HepG2 (cell line): ENCODE measurements around the gene HLF. TPM values are rescaled to one million over a fixed set of nuclear protein-coding genes. Genes with fewer than 3 reads are reported as not detected.

Source experiments
- EEA1 ChIP-seq: sonication (generic); formaldehyde crosslinking; IDR thresholded peaks from 2 replicates; pipeline ENCODE4 v1.5.1; 2020; ENCODE audit warnings: mild to moderate bottlenecking, missing genetic modification reagents, borderline replicate concordance
- ELF3 ChIP-seq: IDR thresholded peaks from 2 replicates; pipeline ENCODE4 v1.6.1; 2016; ENCODE audit warnings: missing genetic modification reagents, missing compliant biosample characterization
- FOXK1 ChIP-seq: sonication (generic); formaldehyde crosslinking; IDR thresholded peaks from 2 replicates; pipeline ENCODE4 v1.4.0; 2020; ENCODE audit warnings: low read depth, missing genetic modification reagents, borderline replicate concordance
- HOXA9 ChIP-seq: sonication (generic); formaldehyde crosslinking; IDR thresholded peaks from 2 replicates; pipeline ENCODE4 v1.8.1; 2022; ENCODE audit warnings: missing genetic modification reagents, mild to moderate bottlenecking, moderate library complexity, borderline replicate concordance
- JUNB ChIP-seq: sonication (generic); formaldehyde crosslinking; IDR thresholded peaks from 2 replicates; pipeline ENCODE4 v1.8.0; 2022; ENCODE audit warnings: missing genetic modification reagents, mild to moderate bottlenecking, borderline replicate concordance
- KLF9 ChIP-seq: IDR thresholded peaks from 2 replicates; pipeline ENCODE4 v1.6.1; 2016; ENCODE audit warnings: low read depth
- NFE2L1 ChIP-seq: sonication (generic); formaldehyde crosslinking; IDR thresholded peaks from 2 replicates; pipeline ENCODE4 v1.4.0; 2020; ENCODE audit warnings: missing genetic modification reagents, mild to moderate bottlenecking, borderline replicate concordance
- ONECUT2 ChIP-seq: sonication (generic); formaldehyde crosslinking; IDR thresholded peaks from 2 replicates; pipeline ENCODE4 v1.4.0; 2020; ENCODE audit warnings: missing genetic modification reagents
- ZNF33B ChIP-seq: sonication (generic); formaldehyde crosslinking; IDR thresholded peaks from 2 replicates; pipeline ENCODE4 v1.5.1; 2020; ENCODE audit warnings: mild to moderate bottlenecking, missing genetic modification reagents
- ZNF441 ChIP-seq: sonication (generic); formaldehyde crosslinking; IDR thresholded peaks from 2 replicates; pipeline ENCODE4 v1.7.0; 2021; ENCODE audit warnings: missing genetic modification reagents, borderline replicate concordance
- ZNF460 ChIP-seq: sonication (generic); formaldehyde crosslinking; IDR thresholded peaks from 2 replicates; pipeline ENCODE4 v1.5.1; 2020; ENCODE audit warnings: missing genetic modification reagents, mild to moderate bottlenecking, borderline replicate concordance
- ZNF570 ChIP-seq: sonication (generic); formaldehyde crosslinking; IDR thresholded peaks from 2 replicates; pipeline ENCODE4 v1.4.0; 2020; ENCODE audit warnings: mild to moderate bottlenecking, missing genetic modification reagents, borderline replicate concordance
- ZNF652 ChIP-seq: IDR thresholded peaks from 2 replicates; pipeline ENCODE4 v1.6.1; 2016; ENCODE audit warnings: low read depth, borderline replicate concordance
- ZSCAN9 ChIP-seq: IDR thresholded peaks from 2 replicates; pipeline ENCODE4 v1.6.1; 2016; ENCODE audit warnings: borderline replicate concordance
- polyA plus RNA-seq, 8 experiments: library from polyadenylated mRNA; depleted of rRNA in 3 of 8; stranded (reverse) in 7 of 8; unstranded in 1 of 8; fragments of >200 nt; fragmentation: Illumina TruSeq in 4 of 8; extraction: Trizol in 4 of 8; gene quantifications; 2 replicates each; pipeline versions ENCODE4 v1.2.1 to v1.2.3, GENCODE V29; 2011 to 2016; ENCODE audit warnings: low read depth in 4 of 8, missing spikeins in 1 of 8, mixed read lengths in 1 of 8; ENCODE audit not compliant: insufficient read depth in 1 of 8
- total RNA-seq, 5 experiments: library from RNA; depleted of rRNA; stranded (reverse); fragments of >200 nt; fragmentation: Illumina TruSeq; extraction: Trizol; gene quantifications; 2 replicates each; pipeline ENCODE4 v1.2.3, GENCODE V29; 2016; ENCODE audit warnings: low read depth in 1 of 5
- TF ChIP-seq, protein P1 (sequence below): IDR thresholded peaks from 2 replicates; pipeline ENCODE4 v1.6.1; 2016; ENCODE audit warnings: control low read depth
- TF ChIP-seq, protein P2 (sequence below): sonication (generic); formaldehyde crosslinking; IDR thresholded peaks from 2 replicates; pipeline ENCODE4 v1.5.1; 2020; ENCODE audit warnings: missing genetic modification reagents, mild to moderate bottlenecking, borderline replicate concordance
- TF ChIP-seq, protein P3 (sequence below): sonication (generic); formaldehyde crosslinking; IDR thresholded peaks from 2 replicates; pipeline ENCODE4 v1.4.0; 2020; ENCODE audit warnings: missing genetic modification reagents, borderline replicate concordance

Gene HLF
- total and polyA plus RNA-seq, 2 of the 13 experiments (the other 11 are each of a cell fraction or from before 2014, with no cell fraction given), result 202 to 346 TPM

GRCh38 chr17:55327225-55328088 is 62.7 kb downstream of the HLF start (continued):
- TF ChIP-seq, protein P1, sequence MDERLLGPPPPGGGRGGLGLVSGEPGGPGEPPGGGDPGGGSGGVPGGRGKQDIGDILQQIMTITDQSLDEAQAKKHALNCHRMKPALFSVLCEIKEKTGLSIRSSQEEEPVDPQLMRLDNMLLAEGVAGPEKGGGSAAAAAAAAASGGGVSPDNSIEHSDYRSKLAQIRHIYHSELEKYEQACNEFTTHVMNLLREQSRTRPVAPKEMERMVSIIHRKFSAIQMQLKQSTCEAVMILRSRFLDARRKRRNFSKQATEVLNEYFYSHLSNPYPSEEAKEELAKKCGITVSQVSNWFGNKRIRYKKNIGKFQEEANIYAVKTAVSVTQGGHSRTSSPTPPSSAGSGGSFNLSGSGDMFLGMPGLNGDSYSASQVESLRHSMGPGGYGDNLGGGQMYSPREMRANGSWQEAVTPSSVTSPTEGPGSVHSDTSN, result no peak
- TF ChIP-seq ZNF33B (CRISPR knock-in tag) (0 out of 2 replicates have a peak, but pooled peaks have one; percentile 60), ZNF460 (CRISPR knock-in tag) (no peak), EEA1 (no peak), ZSCAN9 (no peak), ELF3 (CRISPR knock-in tag) (peak; percentile 21; the same call in 1 of the 2 replicates), NFE2L1 (CRISPR knock-in tag) (no peak), KLF9 (no peak), HOXA9 (CRISPR knock-in tag) (no peak), ZNF652 (0 out of 2 replicates have a peak, but pooled peaks have one; percentile 31), ONECUT2 (CRISPR knock-in tag) (no peak), JUNB (peak; percentile 50; the same call in 1 of the 2 replicates), FOXK1 (CRISPR knock-in tag) (no peak), ZNF570 (CRISPR knock-in tag) (no peak), ZNF441 (no peak)
- TF ChIP-seq, protein P2, sequence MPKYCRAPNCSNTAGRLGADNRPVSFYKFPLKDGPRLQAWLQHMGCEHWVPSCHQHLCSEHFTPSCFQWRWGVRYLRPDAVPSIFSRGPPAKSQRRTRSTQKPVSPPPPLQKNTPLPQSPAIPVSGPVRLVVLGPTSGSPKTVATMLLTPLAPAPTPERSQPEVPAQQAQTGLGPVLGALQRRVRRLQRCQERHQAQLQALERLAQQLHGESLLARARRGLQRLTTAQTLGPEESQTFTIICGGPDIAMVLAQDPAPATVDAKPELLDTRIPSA (CRISPR knock-in tag), result no peak
- TF ChIP-seq, protein P3, sequence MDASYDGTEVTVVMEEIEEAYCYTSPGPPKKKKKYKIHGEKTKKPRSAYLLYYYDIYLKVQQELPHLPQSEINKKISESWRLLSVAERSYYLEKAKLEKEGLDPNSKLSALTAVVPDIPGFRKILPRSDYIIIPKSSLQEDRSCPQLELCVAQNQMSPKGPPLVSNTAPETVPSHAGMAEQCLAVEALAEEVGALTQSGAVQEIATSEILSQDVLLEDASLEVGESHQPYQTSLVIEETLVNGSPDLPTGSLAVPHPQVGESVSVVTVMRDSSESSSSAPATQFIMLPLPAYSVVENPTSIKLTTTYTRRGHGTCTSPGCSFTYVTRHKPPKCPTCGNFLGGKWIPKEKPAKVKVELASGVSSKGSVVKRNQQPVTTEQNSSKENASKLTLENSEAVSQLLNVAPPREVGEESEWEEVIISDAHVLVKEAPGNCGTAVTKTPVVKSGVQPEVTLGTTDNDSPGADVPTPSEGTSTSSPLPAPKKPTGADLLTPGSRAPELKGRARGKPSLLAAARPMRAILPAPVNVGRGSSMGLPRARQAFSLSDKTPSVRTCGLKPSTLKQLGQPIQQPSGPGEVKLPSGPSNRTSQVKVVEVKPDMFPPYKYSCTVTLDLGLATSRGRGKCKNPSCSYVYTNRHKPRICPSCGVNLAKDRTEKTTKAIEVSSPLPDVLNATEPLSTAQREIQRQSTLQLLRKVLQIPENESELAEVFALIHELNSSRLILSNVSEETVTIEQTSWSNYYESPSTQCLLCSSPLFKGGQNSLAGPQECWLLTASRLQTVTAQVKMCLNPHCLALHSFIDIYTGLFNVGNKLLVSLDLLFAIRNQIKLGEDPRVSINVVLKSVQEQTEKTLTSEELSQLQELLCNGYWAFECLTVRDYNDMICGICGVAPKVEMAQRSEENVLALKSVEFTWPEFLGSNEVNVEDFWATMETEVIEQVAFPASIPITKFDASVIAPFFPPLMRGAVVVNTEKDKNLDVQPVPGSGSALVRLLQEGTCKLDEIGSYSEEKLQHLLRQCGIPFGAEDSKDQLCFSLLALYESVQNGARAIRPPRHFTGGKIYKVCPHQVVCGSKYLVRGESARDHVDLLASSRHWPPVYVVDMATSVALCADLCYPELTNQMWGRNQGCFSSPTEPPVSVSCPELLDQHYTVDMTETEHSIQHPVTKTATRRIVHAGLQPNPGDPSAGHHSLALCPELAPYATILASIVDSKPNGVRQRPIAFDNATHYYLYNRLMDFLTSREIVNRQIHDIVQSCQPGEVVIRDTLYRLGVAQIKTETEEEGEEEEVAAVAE (CRISPR knock-in tag), result peak; percentile 18; the same call in 1 of the 2 replicates
- TF ChIP-seq, all 625 proteins: peak for 61
